K562 (cell line): ENCODE data around the gene CD46. TPM values are rescaled to one million over a fixed set of nuclear protein-coding genes. Genes with fewer than 3 reads are reported as not detected.

Source experiments
- BRCA1 ChIP-seq, 2 experiments: fragments of 450-650 bp in 1 of 2; sonication (generic) in 1 of 2; formaldehyde crosslinking in 1 of 2; IDR thresholded peaks; 2 replicates each; pipeline versions ENCODE4 v1.5.0 to v1.6.1; 2017 to 2020; ENCODE audit warnings: mild to moderate bottlenecking in 1 of 2, missing genetic modification reagents in 1 of 2
- CBFA2T3 ChIP-seq: fragments of 450-650 bp; IDR thresholded peaks from 2 replicates; pipeline ENCODE4 v1.6.1; 2017
- CHCHD3 ChIP-seq: fragments of 250-450 bp; sonication (Bioruptor Pico); IDR thresholded peaks from 2 replicates; pipeline ENCODE4 v2.1.2; 2022; ENCODE audit warnings: mild to moderate bottlenecking
- FOXA3 ChIP-seq, 2 experiments: fragments of 450-650 bp in 1 of 2; sonication (generic) in 1 of 2; formaldehyde crosslinking; IDR thresholded peaks in 1 of 2; conservative IDR thresholded peaks in 1 of 2; 2 replicates each; pipeline versions ENCODE4 v1.4.0 to v1.8.0; 2020 to 2022; ENCODE audit warnings: mild to moderate bottlenecking in 2 of 2, missing genetic modification reagents in 1 of 2
- GABPB2 ChIP-seq: fragments of 250-450 bp; sonication (Bioruptor Pico); conservative IDR thresholded peaks from 2 replicates; pipeline ENCODE4 v1.5.1; 2021; ENCODE audit warnings: mild to moderate bottlenecking
- HDGF ChIP-seq: fragments of 450-650 bp; IDR thresholded peaks from 2 replicates; pipeline ENCODE4 v1.6.1; 2016
- IRF1 ChIP-seq: sonication (generic); formaldehyde crosslinking; IDR thresholded peaks from 2 replicates; pipeline ENCODE4 v1.8.0; 2022; ENCODE audit warnings: missing genetic modification reagents, mild to moderate bottlenecking, borderline replicate concordance
- MAX ChIP-seq: sonication (generic); formaldehyde crosslinking; IDR thresholded peaks from 2 replicates; pipeline ENCODE4 v1.9.0; 2022; ENCODE audit warnings: mild to moderate bottlenecking, missing genetic modification reagents
- MECOM ChIP-seq: fragments of 250-450 bp; sonication (Bioruptor Pico); IDR thresholded peaks from 2 replicates; pipeline ENCODE4 v1.8.0; 2022; ENCODE audit warnings: inconsistent platforms
- MXI1 ChIP-seq: IDR thresholded peaks from 2 replicates; pipeline ENCODE4 v1.6.1; 2011; ENCODE audit warnings: low read depth, mild to moderate bottlenecking, improper control_type of control experiment, low read length
- NFXL1 ChIP-seq: fragments of 450-650 bp; formaldehyde crosslinking; IDR thresholded peaks from 2 replicates; pipeline ENCODE4 v1.4.0; 2021; ENCODE audit warnings: mild to moderate bottlenecking
- NFYB ChIP-seq: IDR thresholded peaks from 2 replicates; pipeline ENCODE4 v1.6.1; 2011; ENCODE audit warnings: mild to moderate bottlenecking, moderate library complexity; ENCODE audit not compliant: insufficient read length; ENCODE audit errors: extremely low read depth
- NONO ChIP-seq, 2 experiments: fragments of 200-400 bp in 1 of 2; fragments of 450-650 bp in 1 of 2; formaldehyde crosslinking in 1 of 2; IDR thresholded peaks; 2 replicates each; pipeline ENCODE4 v1.6.1; 2017; ENCODE audit warnings: low read depth in 2 of 2, mild to moderate bottlenecking in 2 of 2, moderate library complexity in 2 of 2, low read length in 1 of 2
- PATZ1 ChIP-seq: fragments of 250-450 bp; sonication (Bioruptor Pico); IDR thresholded peaks from 2 replicates; pipeline ENCODE4 v1.5.0; 2020; ENCODE audit warnings: mild to moderate bottlenecking, borderline replicate concordance
- PHF20 ChIP-seq: fragments of 450-650 bp; IDR thresholded peaks from 2 replicates; pipeline ENCODE4 v1.6.1; 2018; ENCODE audit not compliant: partially characterized antibody
- POLR2A ChIP-seq: fragments of 450-650 bp; conservative IDR thresholded peaks from 2 replicates; pipeline ENCODE4 v1.6.1; 2016
- PYGO2 ChIP-seq: fragments of 450-650 bp; IDR thresholded peaks from 2 replicates; pipeline ENCODE4 v1.6.1; 2016; ENCODE audit warnings: mild to moderate bottlenecking, missing genetic modification characterization, moderate library complexity, missing compliant biosample characterization
- RB1 ChIP-seq: fragments of 450-650 bp; IDR thresholded peaks from 2 replicates; pipeline ENCODE4 v1.6.1; 2017; ENCODE audit warnings: low read depth, mild to moderate bottlenecking
- SIX5 ChIP-seq, 2 experiments: IDR thresholded peaks; 2 replicates each; pipeline ENCODE4 v1.6.1; 2011; ENCODE audit warnings: low read length in 2 of 2, borderline replicate concordance in 1 of 2, low read depth in 1 of 2, mild to moderate bottlenecking in 1 of 2, moderate library complexity in 1 of 2; ENCODE audit not compliant: insufficient read depth in 1 of 2
- SMAD3 ChIP-seq: fragments of 450-650 bp; formaldehyde crosslinking; conservative IDR thresholded peaks from 2 replicates; pipeline ENCODE4 v1.4.0; 2020; ENCODE audit warnings: mild to moderate bottlenecking
- TCF7L2 ChIP-seq: fragments of 150-350 bp; IDR thresholded peaks from 2 replicates; pipeline ENCODE4 v1.6.1; 2016; ENCODE audit warnings: low read depth, mild to moderate bottlenecking, low read length, moderate library complexity
- TEAD4 ChIP-seq, 2 experiments: sonication (generic) in 1 of 2; formaldehyde crosslinking in 1 of 2; IDR thresholded peaks; 2 replicates each; pipeline versions ENCODE4 v1.6.1 to v1.8.0; 2012 to 2022; ENCODE audit warnings: borderline replicate concordance in 1 of 2, inconsistent platforms in 1 of 2, low read length in 1 of 2, mild to moderate bottlenecking in 1 of 2, missing genetic modification reagents in 1 of 2
- ZKSCAN1 ChIP-seq: fragments of 150-350 bp; IDR thresholded peaks from 2 replicates; pipeline ENCODE4 v1.6.1; 2016; ENCODE audit warnings: low read depth, low read length
- ZNF282 ChIP-seq: sonication (generic); formaldehyde crosslinking; IDR thresholded peaks from 2 replicates; pipeline ENCODE4 v1.8.1; 2023; ENCODE audit warnings: missing genetic modification reagents
- ZNF589 ChIP-seq: fragments of 200-800 bp; sonication (Bioruptor generic); IDR thresholded peaks from 2 replicates; pipeline ENCODE4 v1.6.1; 2016; ENCODE audit warnings: low read depth, missing genetic modification characterization, missing compliant biosample characterization
- ZNF764 ChIP-seq: fragments of 250-450 bp; sonication (Bioruptor Pico); IDR thresholded peaks from 2 replicates; pipeline ENCODE4 v1.4.0; 2020; ENCODE audit warnings: low read depth, mild to moderate bottlenecking, moderate library complexity
- ZNF780A ChIP-seq: fragments of 250-450 bp; sonication (Bioruptor Pico); IDR thresholded peaks from 2 replicates; pipeline ENCODE4 v1.5.0; 2021; ENCODE audit warnings: mild to moderate bottlenecking
- polyA plus RNA-seq, 8 experiments: library from polyadenylated mRNA; depleted of rRNA in 4 of 8; stranded (reverse) in 5 of 8; unstranded in 3 of 8; fragments of >200 nt; fragmentation: Nextera tagmentation in 2 of 8; fragmentation: Illumina TruSeq in 1 of 8; extraction: Ambion mirVana in 2 of 8; extraction: Trizol in 1 of 8; gene quantifications; 2 replicates each; pipeline versions ENCODE4 v1.2.1 to v1.2.3, GENCODE V29; 2011 to 2014; ENCODE audit warnings: inconsistent platforms in 1 of 8, missing spikeins in 1 of 8
- total RNA-seq, 7 experiments: library from RNA; depleted of rRNA in 6 of 7; stranded (reverse); fragments of >200 nt in 6 of 7; fragmentation: Illumina TruSeq in 2 of 7; extraction: Trizol in 2 of 7; gene quantifications; 2 replicates each; pipeline versions ENCODE4 v1.2.1 to v1.2.3, GENCODE V29; 2011 to 2021; ENCODE audit warnings: low replicate concordance in 1 of 7

The CD46 gene
- total and polyA plus RNA-seq, 9 of the 15 experiments (the other 6 are each of a cell fraction or from before 2014, with no cell fraction given), result 87.9 to 374 (median 156) TPM

- TF ChIP-seq MXI1 (no peak), BRCA1 (IDR thresholded peaks at IDR 0.05) (no peak), BRCA1 (CRISPR knock-in tag; IDR thresholded peaks at IDR 0.05) (no peak), ZKSCAN1 (no peak), NFXL1 (CRISPR knock-in tag) (no peak), IRF1 (CRISPR knock-in tag) (no peak), HDGF (no peak), SMAD3 (CRISPR knock-in tag) (no peak; the same call in 1 of the 2 replicates), CBFA2T3 (peak; percentile 91), NFYB (peak; percentile 58), RB1 (no peak), CHCHD3 (CRISPR knock-in tag) (no peak), GABPB2 (no peak), ZNF780A (CRISPR knock-in tag) (no peak), MAX (CRISPR knock-in tag) (no peak), ZNF589 (0 out of 2 replicates have a peak, but pooled peaks have one; percentile 30), NONO (IDR thresholded peaks at IDR 0.05; ENCODE audit: low read depth in 2 of 2, low read length in 1 of 2) (no peak), PHF20 (no peak), FOXA3 (CRISPR knock-in tag; conservative IDR thresholded peaks at IDR 0.05 in 1 of 2, IDR thresholded peaks at IDR 0.05 in 1 of 2) (no peak), TCF7L2 (no peak), PYGO2 (tag) (no peak), POLR2A (no peak), SIX5 (IDR thresholded peaks at IDR 0.05; ENCODE audit: borderline replicate concordance in 1 of 2, insufficient read depth in 1 of 2, low read depth in 1 of 2, low read length in 2 of 2) (no peak), MECOM (CRISPR knock-in tag) (peak; percentile 33; the same call in 1 of the 2 replicates), ZNF282 (CRISPR knock-in tag) (no peak), ZNF764 (CRISPR knock-in tag) (no peak), TEAD4 (IDR thresholded peaks at IDR 0.05; ENCODE audit: low read length) (peak; percentile 94), TEAD4 (CRISPR knock-in tag; IDR thresholded peaks at IDR 0.05; ENCODE audit: borderline replicate concordance) (no peak), PATZ1 (no peak)
These were observed 5.8 kb upstream of the CD46 start (continued) for GRCh38 chr1:207745839-207746767.
